CD14-positive monocyte (primary cell): ENCODE measurements around the gene WDR5. TPM values are rescaled to one million over a fixed set of nuclear protein-coding genes. Genes with fewer than 3 reads are reported as not detected.

Source experiments
- DNase-seq, 3 donors: peaks; one replicate each; pipeline ENCODE4 v3.0.0-alpha.2; 2011 to 2022
- H2AFZ ChIP-seq: 2 replicates; pipeline ENCODE4 v1.6.0; 2012; ENCODE audit warnings: mild to moderate bottlenecking, low read depth, low read length, inconsistent platforms; ENCODE audit not compliant: insufficient read depth, poor library complexity, severe bottlenecking
- H3K27ac ChIP-seq, 2 donors: 1 replicate in 1 of 2; 2 replicates in 1 of 2; pipeline ENCODE4 v1.5.1; 2012 to 2013; ENCODE audit warnings: low read length in 2 of 2, control low read depth in 1 of 2, inconsistent platforms in 1 of 2, low read depth in 1 of 2, mild to moderate bottlenecking in 1 of 2
- H3K27me3 ChIP-seq, 2 donors: one replicate each; pipeline versions ENCODE4 v1.6.0 to v1.6.1; 2011 to 2013; ENCODE audit warnings: low read length in 2 of 2; ENCODE audit not compliant: control insufficient read depth in 2 of 2, insufficient read depth in 2 of 2
- H3K36me3 ChIP-seq, 2 donors: replicated peaks in 1 of 2; 1 replicate in 1 of 2; 2 replicates in 1 of 2; pipeline versions ENCODE4 v1.5.1 to v1.6.1; 2012 to 2013; ENCODE audit warnings: low read length in 2 of 2, control low read depth in 1 of 2, inconsistent platforms in 1 of 2, mild to moderate bottlenecking in 1 of 2; ENCODE audit not compliant: insufficient read depth in 2 of 2, control insufficient read depth in 1 of 2
- H3K4me1 ChIP-seq, 2 donors: 1 replicate in 1 of 2; 2 replicates in 1 of 2; pipeline versions ENCODE4 v1.5.1 to v1.6.1; 2012 to 2013; ENCODE audit warnings: low read length in 2 of 2, control low read depth in 1 of 2, inconsistent platforms in 1 of 2, mild to moderate bottlenecking in 1 of 2, moderate library complexity in 1 of 2; ENCODE audit not compliant: insufficient read depth in 2 of 2, control insufficient read depth in 1 of 2
- H3K4me2 ChIP-seq: replicated peaks from 2 replicates; pipeline ENCODE3; 2012; ENCODE audit warnings: low read length, moderate library complexity, mild to moderate bottlenecking; ENCODE audit not compliant: poor library complexity, severe bottlenecking; ENCODE audit errors: extremely low read depth
- H3K4me3 ChIP-seq, 3 experiments: fragments of 200-600 bp in 1 of 3; sonication (generic) in 1 of 3; replicated peaks in 1 of 3; 1 replicate in 2 of 3; 2 replicates in 1 of 3; pipeline ENCODE4 v1.5.1; 2011 to 2013; ENCODE audit warnings: low read length in 3 of 3, mild to moderate bottlenecking in 3 of 3, control low read depth in 2 of 3, low read depth in 2 of 3, inconsistent platforms in 1 of 3, moderate library complexity in 1 of 3
- H3K79me2 ChIP-seq: 2 replicates; pipeline ENCODE4 v1.6.0; 2012; ENCODE audit warnings: mild to moderate bottlenecking, control low read depth, inconsistent platforms, low read length, moderate library complexity; ENCODE audit not compliant: insufficient read depth
- H3K9ac ChIP-seq: 2 replicates; pipeline ENCODE4 v1.6.0; 2017; ENCODE audit warnings: low read length, mild to moderate bottlenecking; ENCODE audit not compliant: insufficient read depth, poor library complexity, severe bottlenecking
- H3K9me3 ChIP-seq, 2 donors: replicated peaks in 1 of 2; 1 replicate in 1 of 2; 2 replicates in 1 of 2; pipeline versions ENCODE4 v1.5.1 to v1.6.1; 2012 to 2013; ENCODE audit warnings: low read length in 2 of 2, control low read depth in 1 of 2; ENCODE audit not compliant: control insufficient read depth in 1 of 2, insufficient read depth in 1 of 2
- H4K20me1 ChIP-seq: 2 replicates; pipeline ENCODE4 v1.6.0; 2012; ENCODE audit warnings: mild to moderate bottlenecking, low read length, control low read depth, moderate library complexity; ENCODE audit not compliant: insufficient read depth
- H3K27ac Mint-ChIP-seq, 7 donors: one replicate each; pipeline ENCODE4 v1.8.0; 2020; ENCODE audit warnings: mild to moderate bottlenecking in 7 of 7, mixed read lengths in 7 of 7, moderate library complexity in 6 of 7, inconsistent platforms in 2 of 7
- H3K27me3 Mint-ChIP-seq, 3 donors: one replicate each; pipeline ENCODE4 v1.8.0; 2021 to 2022; ENCODE audit warnings: low read depth in 3 of 3, mild to moderate bottlenecking in 3 of 3, mixed read lengths in 3 of 3, moderate library complexity in 3 of 3, inconsistent platforms in 1 of 3
- H3K36me3 Mint-ChIP-seq, 2 donors: one replicate each; pipeline ENCODE4 v1.8.0; 2020; ENCODE audit warnings: mixed read lengths in 2 of 2, inconsistent platforms in 1 of 2, mild to moderate bottlenecking in 1 of 2
- H3K4me1 Mint-ChIP-seq: one replicate; pipeline ENCODE4 v1.8.0; 2020; ENCODE audit warnings: mild to moderate bottlenecking, mixed read lengths
- H3K4me3 Mint-ChIP-seq, 2 donors: one replicate each; pipeline ENCODE4 v1.8.0; 2020; ENCODE audit warnings: mild to moderate bottlenecking in 2 of 2, mixed read lengths in 2 of 2, moderate library complexity in 1 of 2
- H3K9me3 Mint-ChIP-seq, 7 donors: one replicate each; pipeline ENCODE4 v1.8.0; 2020 to 2022; ENCODE audit warnings: mixed read lengths in 7 of 7, mild to moderate bottlenecking in 6 of 7, moderate library complexity in 6 of 7, inconsistent platforms in 2 of 7
- CTCF ChIP-seq: fragments of 200-600 bp; IDR thresholded peaks from one replicate; pipeline ENCODE4 v1.8.0; 2022; ENCODE audit warnings: antibody characterized with exemption, mild to moderate bottlenecking
- WGBS: methylation state at CpG from one replicate; pipeline ENCODE4 v1.1.5; 2013; ENCODE audit warnings: missing lambda C conversion rate; ENCODE audit not compliant: insufficient coverage; 5-methylcytosine and 5-hydroxymethylcytosine counted together
- intact Hi-C, 2 donors: fragments of 100-400 bp; cut with micrococcal nuclease; formaldehyde crosslinking; loops; one replicate each; pipeline versions ENCODE4 v1.15.0 to v1.15.1; 2023
- polyA plus RNA-seq, 3 donors: library from polyadenylated mRNA; depleted of rRNA in 1 of 3; unstranded in 2 of 3; stranded (reverse) in 1 of 3; fragments of 300-500 nt in 2 of 3; fragments of >200 nt in 1 of 3; fragmentation: Illumina TruSeq in 2 of 3; gene quantifications; 1 replicate in 2 of 3; 2 replicates in 1 of 3; pipeline ENCODE4 v1.2.3, GENCODE V29; 2012 to 2021

The WDR5 gene
- polyA plus RNA-seq, 3 donors = 8.7 to 17.3 (median 10.2) TPM

GRCh38 chr9:134153450-134153849 lies 17.6 kb downstream of the WDR5 start:
- Histone ChIP-seq H3K27me3 (no peaks in the 10 kb centered on the region), H3K4me1 (no peaks in the 10 kb centered on the region), H3K9me3 (no peaks in the 10 kb centered on the region), H3K36me3 (peaks cover 97 to 100% of the 10 kb centered on the region in 2 donors), H4K20me1 (peaks cover 9% of the 10 kb centered on the region), H3K27ac (no peak overlapping the region), H3K79me2 (peaks cover 3% of the 10 kb centered on the region), H3K4me3 (no peak overlapping the region), H3K9ac (no peak overlapping the region), H2AFZ (no peak overlapping the region), H3K4me2 (no peak overlapping the region)
- 94% methylated on average over 12 of the region's 23 CpGs for WGBS
- TF ChIP-seq CTCF = no peak
- no peaks in the 10 kb centered on the region for H3K27me3 Mint-ChIP-seq
- no peaks in the 10 kb centered on the region for H3K9me3 Mint-ChIP-seq
- H3K36me3 Mint-ChIP-seq = peaks cover 88 to 94% of the 10 kb centered on the region in 2 donors
- no peak overlapping the region for H3K4me3 Mint-ChIP-seq
- H3K4me1 Mint-ChIP-seq = no peaks in the 10 kb centered on the region
- no peak for DNase-seq
- intact Hi-C loops = no loop called here
- H3K27ac Mint-ChIP-seq = no peak overlapping the region

- Mint-ChIP-seq H3K9me3 (no peaks in the 10 kb centered on the region), H3K27ac (peak overlapping the region in 4 of 7 donors; percentile 31 to 52 (median 42)), H3K4me1 (no peaks in the 10 kb centered on the region), H3K36me3 (peaks cover 82 to 94% of the 10 kb centered on the region in 2 donors), H3K4me3 (no peak overlapping the region), H3K27me3 (no peaks in the 10 kb centered on the region)
- H3K4me3 ChIP-seq = no peak overlapping the region
- H3K9ac ChIP-seq = no peak overlapping the region
- H4K20me1 ChIP-seq = peaks cover 8% of the 10 kb centered on the region
- H3K36me3 ChIP-seq = peaks cover 97 to 100% of the 10 kb centered on the region in 2 donors
- H3K4me1 ChIP-seq = no peaks in the 10 kb centered on the region
- no peak for DNase-seq
- no peak overlapping the region for H3K27ac ChIP-seq
- H3K9me3 ChIP-seq = no peaks in the 10 kb centered on the region
- TF ChIP-seq CTCF = no peak
- intact Hi-C loops = no loop called here
- H3K4me2 ChIP-seq = no peak overlapping the region
- WGBS = 99% methylated on average over 25 of the region's 27 CpGs
- no peaks in the 10 kb centered on the region for H3K27me3 ChIP-seq
- H2AFZ ChIP-seq = no peak overlapping the region
- peaks cover 3% of the 10 kb centered on the region for H3K79me2 ChIP-seq
Observed at GRCh38 chr9:134154262-134154701, 18.4 kb downstream of the WDR5 start.
